GM21423 (cell line): ENCODE results near the gene CFAP251.
"Not testable (repeated sequence)": the region's sequence is repeated elsewhere in the genome, so short reads cannot be mapped to it uniquely, and the experiment has no call there.

ENCODE experiments used
- ATAC-seq: cut with Tn5 transposase; IDR thresholded peaks from one replicate; pipeline ENCODE4 v1.9.1; 2021; ENCODE audit warnings: mild to moderate bottlenecking, moderate library complexity; ENCODE audit not compliant: unreplicated experiment

CFAP251 gene

GRCh38 chr12:121917950-121918678 is at the start of gene CFAP251:
Gene CFAP251 (plus strand): TSS chr12:121918592. CDS start chr12:121921306, 2,714 bp downstream.
- peak; percentile 91 for ATAC-seq

- ATAC-seq = not testable (repeated sequence)
Measured at GRCh38 chr12:121869229-121869628, 49.2 kb upstream of the CFAP251 start.

- no peak for ATAC-seq
Measured at GRCh38 chr12:121871467-121871866, 46.9 kb upstream of the CFAP251 start.

- ATAC-seq = no peak
Measured at GRCh38 chr12:121872546-121873215, 45.7 kb upstream of the CFAP251 start.

GRCh38 chr12:121873216-121873569 is 45.2 kb upstream of the CFAP251 start:
- no peak for ATAC-seq

GRCh38 chr12:121874071-121874470 is 44.3 kb upstream of the CFAP251 start:
- ATAC-seq = no peak

- ATAC-seq = no peak
Measured at GRCh38 chr12:121875582-121875981, 42.8 kb upstream of the CFAP251 start.

- not testable (repeated sequence) for ATAC-seq
Measured at GRCh38 chr12:121876080-121876447, 42.3 kb upstream of the CFAP251 start.

- ATAC-seq = no peak
Measured at GRCh38 chr12:121883315-121883660, 35.1 kb upstream of the CFAP251 start.

GRCh38 chr12:121885129-121885528 is 33.3 kb upstream of the CFAP251 start:
- ATAC-seq = not testable (repeated sequence)

- no peak for ATAC-seq
Measured at GRCh38 chr12:121888083-121888477, 30.3 kb upstream of the CFAP251 start.

GRCh38 chr12:121888478-121889273 is 29.7 kb upstream of the CFAP251 start, which contains the start of gene PSMD9:
Gene PSMD9 (plus strand): TSS chr12:121888790. CDS start chr12:121888857, 67 bp downstream.
- peak; percentile 92 for ATAC-seq

GRCh38 chr12:121889274-121889624 is 29.1 kb upstream of the CFAP251 start:
- ATAC-seq = no peak

GRCh38 chr12:121889661-121890060 is 28.7 kb upstream of the CFAP251 start:
- not testable (repeated sequence) for ATAC-seq

- ATAC-seq = no peak
Measured at GRCh38 chr12:121892673-121893561, 25.5 kb upstream of the CFAP251 start.

- no peak for ATAC-seq
Measured at GRCh38 chr12:121893961-121894460, 24.4 kb upstream of the CFAP251 start.

GRCh38 chr12:121894633-121895032 is 23.8 kb upstream of the CFAP251 start:
- ATAC-seq = no peak

- no peak for ATAC-seq
Measured at GRCh38 chr12:121898287-121898686, 20.1 kb upstream of the CFAP251 start.

GRCh38 chr12:121899590-121899989 is 18.8 kb upstream of the CFAP251 start:
- no peak for ATAC-seq

- ATAC-seq = no peak
Measured at GRCh38 chr12:121903202-121903601, 15.2 kb upstream of the CFAP251 start.

- no peak for ATAC-seq
Measured at GRCh38 chr12:121905746-121906145, 12.6 kb upstream of the CFAP251 start.
